Loucy (cell line): ENCODE measurements around the gene PNPLA2.

Experiments
- H2AFZ ChIP-seq: fragments of 200-600 bp; sonication (generic); 2 replicates; pipeline ENCODE4 v1.6.0; 2016; ENCODE audit warnings: antibody characterized with exemption, mild to moderate bottlenecking, low read length, moderate library complexity
- H3F3A ChIP-seq: fragments of 200-600 bp; 2 replicates; pipeline ENCODE4 v1.6.0; 2016; ENCODE audit warnings: antibody characterized with exemption, low read depth, mild to moderate bottlenecking
- H3K27me3 ChIP-seq: fragments of 200-600 bp; sonication (generic); 2 replicates; pipeline ENCODE4 v1.6.1; 2014; ENCODE audit warnings: low read length, mild to moderate bottlenecking; ENCODE audit not compliant: insufficient read depth, poor library complexity, severe bottlenecking
- H3K36me3 ChIP-seq: fragments of 200-600 bp; sonication (generic); 2 replicates; pipeline ENCODE4 v1.6.1; 2016; ENCODE audit warnings: low read length; ENCODE audit not compliant: insufficient read depth
- H3K4me1 ChIP-seq: fragments of 200-600 bp; sonication (generic); 2 replicates; pipeline ENCODE4 v1.5.1; 2014; ENCODE audit warnings: low read length, mild to moderate bottlenecking; ENCODE audit not compliant: insufficient read depth, poor library complexity, severe bottlenecking
- H3K4me2 ChIP-seq: fragments of 200-600 bp; sonication (generic); 2 replicates; pipeline ENCODE4 v1.6.0; 2014; ENCODE audit warnings: antibody characterized with exemption, low read length, low read depth, mild to moderate bottlenecking; ENCODE audit not compliant: poor library complexity, severe bottlenecking
- H3K4me3 ChIP-seq: fragments of 200-600 bp; sonication (generic); 2 replicates; pipeline ENCODE4 v1.5.1; 2014; ENCODE audit warnings: low read length, mild to moderate bottlenecking, mixed read lengths; ENCODE audit not compliant: poor library complexity, severe bottlenecking
- H3K79me2 ChIP-seq: fragments of 200-600 bp; sonication (generic); 2 replicates; pipeline ENCODE4 v1.6.1; 2014; ENCODE audit warnings: low read length; ENCODE audit not compliant: insufficient read depth
- H3K9ac ChIP-seq: fragments of 200-600 bp; sonication (generic); 2 replicates; pipeline ENCODE4 v1.6.0; 2014; ENCODE audit warnings: mild to moderate bottlenecking, low read depth, low read length, moderate library complexity; ENCODE audit not compliant: poor library complexity, severe bottlenecking
- H3K9me2 ChIP-seq: fragments of 200-600 bp; sonication (generic); replicated peaks from 2 replicates; pipeline ENCODE4 v1.6.1; 2016; ENCODE audit warnings: low read depth, low read length, mixed read lengths
- H3K9me3 ChIP-seq: fragments of 200-600 bp; sonication (generic); 2 replicates; pipeline ENCODE4 v1.6.1; 2014; ENCODE audit warnings: mild to moderate bottlenecking, antibody characterized with exemption, low read length, low read depth; ENCODE audit not compliant: insufficient read depth
- H4K20me1 ChIP-seq: fragments of 200-600 bp; sonication (generic); 2 replicates; pipeline ENCODE4 v1.6.0; 2014; ENCODE audit warnings: antibody characterized with exemption, low read length, mild to moderate bottlenecking; ENCODE audit not compliant: insufficient read depth, poor library complexity, severe bottlenecking
- CTCF ChIP-seq: fragments of 200-600 bp; sonication (generic); conservative IDR thresholded peaks from 2 replicates; pipeline ENCODE4 v1.5.1; 2014; ENCODE audit warnings: mild to moderate bottlenecking, antibody characterized with exemption, low read length
- EZH2phosphoT487 ChIP-seq: fragments of 200-600 bp; IDR thresholded peaks from 2 replicates; pipeline ENCODE4 v1.6.1; 2018; ENCODE audit warnings: antibody characterized with exemption, mild to moderate bottlenecking, moderate library complexity, borderline replicate concordance

PNPLA2 gene

GRCh38 chr11:863023-863909 lies 44.6 kb downstream of the PNPLA2 start:
- Histone ChIP-seq H4K20me1 (no peaks in the 10 kb centered on the region), H3K9ac (no peak overlapping the region), H2AFZ (no peak overlapping the region), H3F3A (no peaks in the 10 kb centered on the region), H3K4me3 (no peak overlapping the region), H3K9me3 (no peaks in the 10 kb centered on the region), H3K4me1 (peaks cover 3% of the 10 kb centered on the region), H3K36me3 (no peaks in the 10 kb centered on the region), H3K9me2 (no peaks in the 10 kb centered on the region), H3K79me2 (no peaks in the 10 kb centered on the region), H3K27me3 (no peaks in the 10 kb centered on the region), H3K4me2 (no peak overlapping the region)
- TF ChIP-seq CTCF (no peak), EZH2phosphoT487 (no peak)

GRCh38 chr11:863910-864827 lies 45.5 kb downstream of the PNPLA2 start:
- Histone ChIP-seq H3K4me3 (no peak overlapping the region), H2AFZ (no peak overlapping the region), H3K9ac (no peak overlapping the region), H3K36me3 (no peaks in the 10 kb centered on the region), H3F3A (no peaks in the 10 kb centered on the region), H3K27me3 (no peaks in the 10 kb centered on the region), H4K20me1 (no peaks in the 10 kb centered on the region), H3K9me3 (no peaks in the 10 kb centered on the region), H3K4me2 (no peak overlapping the region), H3K4me1 (peaks cover 3% of the 10 kb centered on the region), H3K79me2 (no peaks in the 10 kb centered on the region), H3K9me2 (no peaks in the 10 kb centered on the region)
- no peak for TF ChIP-seq CTCF

GRCh38 chr11:864898-865297 lies 46.2 kb downstream of the PNPLA2 start:
- Histone ChIP-seq H3K36me3 (no peaks in the 10 kb centered on the region), H4K20me1 (no peaks in the 10 kb centered on the region), H3K4me3 (no peak overlapping the region), H3K79me2 (no peaks in the 10 kb centered on the region), H3K9me2 (no peaks in the 10 kb centered on the region), H3F3A (no peaks in the 10 kb centered on the region), H3K4me2 (no peak overlapping the region), H3K4me1 (peaks cover 1% of the 10 kb centered on the region), H2AFZ (no peak overlapping the region), H3K9me3 (no peaks in the 10 kb centered on the region), H3K27me3 (no peaks in the 10 kb centered on the region), H3K9ac (no peak overlapping the region)
- no peak for TF ChIP-seq CTCF
